HepG2 (cell line): ENCODE data around the gene TMEM129. TPM values are rescaled to one million over a fixed set of nuclear protein-coding genes. Genes with fewer than 3 reads are reported as not detected.
A peak's percentile ranks its signal among the peaks of the same experiment; 100 is the strongest.

ENCODE experiments used
- AHDC1 ChIP-seq: sonication (generic); formaldehyde crosslinking; IDR thresholded peaks from 2 replicates; pipeline ENCODE4 v1.5.1; 2020; ENCODE audit warnings: mild to moderate bottlenecking, missing genetic modification reagents, borderline replicate concordance
- AKAP8 ChIP-seq: sonication (generic); formaldehyde crosslinking; IDR thresholded peaks from 2 replicates; pipeline ENCODE4 v1.5.1; 2020; ENCODE audit warnings: mild to moderate bottlenecking, missing genetic modification reagents
- ATF7-NPFF ChIP-seq: sonication (generic); formaldehyde crosslinking; IDR thresholded peaks from 2 replicates; pipeline ENCODE4 v1.8.1; 2023; ENCODE audit warnings: mild to moderate bottlenecking, low read depth, missing genetic modification reagents, moderate library complexity
- HIC2 ChIP-seq: sonication (generic); formaldehyde crosslinking; IDR thresholded peaks from 2 replicates; pipeline ENCODE4 v1.9.0; 2022; ENCODE audit warnings: low read depth, missing genetic modification reagents
- MZF1 ChIP-seq: sonication (generic); formaldehyde crosslinking; IDR thresholded peaks from 2 replicates; pipeline ENCODE4 v1.8.1; 2023; ENCODE audit warnings: mild to moderate bottlenecking, missing genetic modification reagents, borderline replicate concordance
- POLR2G ChIP-seq: fragments of 200-400 bp; formaldehyde crosslinking; IDR thresholded peaks from 2 replicates; pipeline ENCODE4 v1.6.1; 2018; ENCODE audit warnings: mild to moderate bottlenecking, low read depth, low read length, moderate library complexity
- PRMT3 ChIP-seq: sonication (generic); formaldehyde crosslinking; IDR thresholded peaks from 2 replicates; pipeline ENCODE4 v1.8.1; 2022; ENCODE audit warnings: low read depth, mild to moderate bottlenecking, moderate library complexity, missing genetic modification reagents, borderline replicate concordance
- SAP130 ChIP-seq: IDR thresholded peaks from 2 replicates; pipeline ENCODE4 v1.6.1; 2016; ENCODE audit warnings: low read depth
- SNAI1 ChIP-seq: sonication (generic); formaldehyde crosslinking; IDR thresholded peaks from 2 replicates; pipeline ENCODE4 v1.5.0; 2020; ENCODE audit warnings: mild to moderate bottlenecking, missing genetic modification reagents, borderline replicate concordance
- SYNCRIP ChIP-seq: fragments of 200-400 bp; formaldehyde crosslinking; IDR thresholded peaks from 2 replicates; pipeline ENCODE4 v1.6.1; 2018; ENCODE audit warnings: mild to moderate bottlenecking, low read depth, low read length; ENCODE audit not compliant: insufficient read depth
- TARDBP ChIP-seq: sonication (generic); formaldehyde crosslinking; IDR thresholded peaks from 2 replicates; pipeline ENCODE4 v1.8.0; 2022; ENCODE audit warnings: mild to moderate bottlenecking, missing genetic modification reagents
- ZBTB7B ChIP-seq: sonication (generic); formaldehyde crosslinking; IDR thresholded peaks from 2 replicates; pipeline ENCODE4 v1.4.0; 2020; ENCODE audit warnings: missing genetic modification reagents
- ZNF101 ChIP-seq: sonication (generic); formaldehyde crosslinking; IDR thresholded peaks from 2 replicates; pipeline ENCODE4 v1.4.0; 2020; ENCODE audit warnings: mild to moderate bottlenecking, low read depth, missing genetic modification reagents, borderline replicate concordance
- ZNF235 ChIP-seq: sonication (generic); formaldehyde crosslinking; IDR thresholded peaks from 2 replicates; pipeline ENCODE4 v1.8.1; 2023; ENCODE audit warnings: mild to moderate bottlenecking, missing genetic modification reagents, borderline replicate concordance
- ZNF335 ChIP-seq: sonication (generic); formaldehyde crosslinking; IDR thresholded peaks from 2 replicates; pipeline ENCODE4 v1.4.0; 2020; ENCODE audit warnings: missing genetic modification reagents
- ZNF33B ChIP-seq: sonication (generic); formaldehyde crosslinking; IDR thresholded peaks from 2 replicates; pipeline ENCODE4 v1.5.1; 2020; ENCODE audit warnings: mild to moderate bottlenecking, missing genetic modification reagents
- ZNF615 ChIP-seq: sonication (generic); formaldehyde crosslinking; IDR thresholded peaks from 2 replicates; pipeline ENCODE4 v1.5.0; 2020; ENCODE audit warnings: mild to moderate bottlenecking, missing genetic modification reagents, borderline replicate concordance
- ZNF674 ChIP-seq: sonication (generic); formaldehyde crosslinking; IDR thresholded peaks from 2 replicates; pipeline ENCODE4 v1.5.0; 2020; ENCODE audit warnings: low read depth, mild to moderate bottlenecking, missing genetic modification reagents
- polyA plus RNA-seq, 8 experiments: library from polyadenylated mRNA; depleted of rRNA in 3 of 8; stranded (reverse) in 7 of 8; unstranded in 1 of 8; fragments of >200 nt; fragmentation: Illumina TruSeq in 4 of 8; extraction: Trizol in 4 of 8; gene quantifications; 2 replicates each; pipeline versions ENCODE4 v1.2.1 to v1.2.3, GENCODE V29; 2011 to 2016; ENCODE audit warnings: low read depth in 4 of 8, missing spikeins in 1 of 8, mixed read lengths in 1 of 8; ENCODE audit not compliant: insufficient read depth in 1 of 8
- total RNA-seq, 5 experiments: library from RNA; depleted of rRNA; stranded (reverse); fragments of >200 nt; fragmentation: Illumina TruSeq; extraction: Trizol; gene quantifications; 2 replicates each; pipeline ENCODE4 v1.2.3, GENCODE V29; 2016; ENCODE audit warnings: low read depth in 1 of 5

Gene TMEM129
- total and polyA plus RNA-seq, 2 of the 13 experiments (the other 11 are each of a cell fraction or from before 2014, with no cell fraction given): 19.0 to 25.8 TPM

GRCh38 chr4:1768367-1769034 is 47.4 kb upstream of the TMEM129 start (continued):
- TF ChIP-seq AHDC1 (CRISPR knock-in tag): 0 out of 2 replicates have a peak, but pooled peaks have one; percentile 37
- TF ChIP-seq SNAI1 (CRISPR knock-in tag): 0 out of 2 replicates have a peak, but pooled peaks have one; percentile 80
- TF ChIP-seq ATF7-NPFF (CRISPR knock-in tag): 0 out of 2 replicates have a peak, but pooled peaks have one; percentile 34
- TF ChIP-seq ZNF335 (CRISPR knock-in tag): 0 out of 2 replicates have a peak, but pooled peaks have one; percentile 53
- TF ChIP-seq SYNCRIP: no peak
- TF ChIP-seq ZNF674: no peak
- peak; percentile 54; the same call in 1 of the 2 replicates for TF ChIP-seq SAP130 (CRISPR knock-in tag)
- TF ChIP-seq ZNF33B (CRISPR knock-in tag): no peak; the same call in 1 of the 2 replicates
- TF ChIP-seq POLR2G: peak; percentile 60
- TF ChIP-seq AKAP8 (CRISPR knock-in tag): peak; percentile 58; the same call in 1 of the 2 replicates
- TF ChIP-seq MZF1 (CRISPR knock-in tag): peak; percentile 29; the same call in 1 of the 2 replicates
- TF ChIP-seq HIC2 (CRISPR knock-in tag): peak; percentile 93
- TF ChIP-seq ZNF235: no peak
- TF ChIP-seq ZBTB7B (CRISPR knock-in tag): peak; percentile 74
- TF ChIP-seq PRMT3 (CRISPR knock-in tag): no peak
- TF ChIP-seq ZNF615 (CRISPR knock-in tag): 0 out of 2 replicates have a peak, but pooled peaks have one; percentile 14
- 0 out of 2 replicates have a peak, but pooled peaks have one; percentile 43 for TF ChIP-seq ZNF101
- TF ChIP-seq TARDBP (CRISPR knock-in tag): 0 out of 2 replicates have a peak, but pooled peaks have one; percentile 55
